Body of pancreas (tissue), 4 donors: ENCODE data around the gene RXFP4. TPM values are rescaled to one million over a fixed set of nuclear protein-coding genes. Genes with fewer than 3 reads are reported as not detected.

Experiments
- ATAC-seq: fragments of 150-250 bp; one replicate; pipeline ENCODE4 v1.9.1; 2016
- DNase-seq, 4 donors: peaks; one replicate each; pipeline ENCODE4 v3.0.0-alpha.2; 2019
- H3K27ac ChIP-seq, 4 donors: fragments of 200-600 bp; sonication (generic); 1 replicate in 3 of 4; 2 replicates in 1 of 4; pipeline versions ENCODE4 v1.5.1 to v1.6.1; 2016 to 2019; ENCODE audit warnings: mild to moderate bottlenecking in 1 of 4, mixed read lengths in 1 of 4, moderate library complexity in 1 of 4
- H3K27me3 ChIP-seq, 2 donors: fragments of 200-600 bp; sonication (generic); one replicate each; pipeline ENCODE4 v1.6.0; 2016; ENCODE audit warnings: mild to moderate bottlenecking in 1 of 2
- H3K36me3 ChIP-seq, 2 donors: fragments of 200-600 bp; sonication (generic); replicated peaks in 1 of 2; 2 replicates each; pipeline ENCODE4 v1.5.1; 2016; ENCODE audit warnings: low read depth in 2 of 2; ENCODE audit not compliant: insufficient read depth in 1 of 2
- H3K4me1 ChIP-seq: fragments of 200-600 bp; sonication (generic); one replicate; pipeline ENCODE4 v1.6.0; 2016
- H3K4me3 ChIP-seq, 2 donors: fragments of 200-600 bp; sonication (generic); 1 replicate in 1 of 2; 2 replicates in 1 of 2; pipeline ENCODE4 v1.5.1; 2016 to 2019
- H3K9me3 ChIP-seq, 3 donors: fragments of 200-600 bp; sonication (generic); 1 replicate in 2 of 3; 2 replicates in 1 of 3; pipeline ENCODE4 v1.5.1; 2016
- CTCF ChIP-seq, 7 experiments: fragments of 450-650 bp in 4 of 7; fragments of 200-600 bp in 3 of 7; sonication (generic) in 3 of 7; IDR thresholded peaks; one replicate each; pipeline ENCODE4 v1.5.1; 2016 to 2019; ENCODE audit warnings: antibody characterized with exemption in 7 of 7
- POLR2A ChIP-seq, 3 donors: fragments of 450-650 bp; IDR thresholded peaks; one replicate each; pipeline ENCODE4 v1.6.1; 2016; ENCODE audit warnings: antibody characterized with exemption in 3 of 3, mild to moderate bottlenecking in 2 of 3
- WGBS, 2 donors: methylation state at CpG; one replicate each; pipeline ENCODE4 v1.1.5; 2017; 5-methylcytosine and 5-hydroxymethylcytosine counted together
- intact Hi-C: fragments of 100-400 bp; cut with DNase I; formaldehyde crosslinking; loops from one replicate; pipeline ENCODE4 v1.15.1; 2023
- total RNA-seq, 2 donors: library from RNA; depleted of rRNA; stranded (reverse); fragments of >200 nt; gene quantifications; one replicate each; pipeline ENCODE4 v1.1.0, GENCODE V29; 2016

RXFP4 gene
- total RNA-seq, 2 donors from 2014 or later = 0.26 TPM; not detected in 1

GRCh38 chr1:155978325-155978972, 37.0 kb downstream of the RXFP4 start, which contains the start of gene ARHGEF2:
TSS of gene ARHGEF2 (minus strand) at chr1:155978547. CDS start at chr1:155978427, 120 bp downstream.
- peak; percentile 55 to 78 (median 70) for DNase-seq
- peaks cover 61% of the 10 kb centered on the region for H3K4me1 ChIP-seq
- 1 to 5% methylated on average over 12 to 52 of the region's 52 CpGs for WGBS, 2 donors

GRCh38 chr1:155978973-155979429, 37.6 kb downstream of the RXFP4 start:
- H3K27ac ChIP-seq = peak overlapping the region; percentile 85 to 92 (median 86)
- H3K27me3 ChIP-seq = no peaks in the 10 kb centered on the region
- H3K9me3 ChIP-seq = no peaks in the 10 kb centered on the region
- peaks cover 60% of the 10 kb centered on the region for H3K4me1 ChIP-seq
- no peak for ATAC-seq
- TF ChIP-seq POLR2A (IDR thresholded peaks at IDR 0.05) = no peak
- no peak for TF ChIP-seq CTCF (IDR thresholded peaks at IDR 0.05)
- peak overlapping the region; percentile 44 to 85 for H3K4me3 ChIP-seq
- no peak for DNase-seq
- H3K36me3 ChIP-seq = no peaks in the 10 kb centered on the region
- intact Hi-C loops = no loop called here
- WGBS, 2 donors = 23 to 42% methylated on average over 8 of the region's 8 CpGs

More at GRCh38 chr1:155978325-155978972, 37.0 kb downstream of the RXFP4 start, which contains the start of gene ARHGEF2:
- Histone ChIP-seq H3K36me3 (no peaks in the 10 kb centered on the region), H3K27me3 (no peaks in the 10 kb centered on the region), H3K27ac (peak within 1 kb of the TSS; percentile 85 to 92 (median 86)), H3K4me3 (peak within 1 kb of the TSS; percentile 44 to 85), H3K9me3 (no peaks in the 10 kb centered on the region)
- TF ChIP-seq CTCF (IDR thresholded peaks at IDR 0.05) (peak in 3 of 7 experiments; percentile 9 to 22 (median 13)), POLR2A (IDR thresholded peaks at IDR 0.05) (peak; percentile 4 to 65 (median 41))
- ATAC-seq = peak; percentile 57
- intact Hi-C loops = no loop called here

GRCh38 chr1:155979597-155980343, 38.3 kb downstream of the RXFP4 start:
- TF ChIP-seq POLR2A (IDR thresholded peaks at IDR 0.05) = no peak
- H3K36me3 ChIP-seq = no peaks in the 10 kb centered on the region
- peak overlapping the region; percentile 85 to 92 (median 86) for H3K27ac ChIP-seq
- H3K4me1 ChIP-seq = peaks cover 53% of the 10 kb centered on the region
- WGBS, 2 donors = 41 to 54% methylated on average over 4 of the region's 4 CpGs
- ATAC-seq = no peak
- intact Hi-C loops = no loop called here
- H3K4me3 ChIP-seq = no peak overlapping the region
- no peak for DNase-seq
- no peaks in the 10 kb centered on the region for H3K9me3 ChIP-seq
- H3K27me3 ChIP-seq = no peaks in the 10 kb centered on the region

- H3K36me3 ChIP-seq = no peaks in the 10 kb centered on the region
- no peaks in the 10 kb centered on the region for H3K27me3 ChIP-seq
- H3K27ac ChIP-seq = peak overlapping the region in 2 of 4 donors; percentile 17 to 24
- no peak overlapping the region for H3K4me3 ChIP-seq
- no peaks in the 10 kb centered on the region for H3K9me3 ChIP-seq
- intact Hi-C loops = no loop called here
- TF ChIP-seq POLR2A (IDR thresholded peaks at IDR 0.05) = no peak
- TF ChIP-seq CTCF (IDR thresholded peaks at IDR 0.05) = no peak
- WGBS, 2 donors = 60 to 62% methylated on average over 6 of the region's 6 CpGs
- ATAC-seq (no peak), DNase-seq (no peak)
- peaks cover 36% of the 10 kb centered on the region for H3K4me1 ChIP-seq
Measured at GRCh38 chr1:155981266-155982088, 40.0 kb downstream of the RXFP4 start.
